HG02938 (cell line): ENCODE results near the gene NLN.
"Not testable (repeated sequence)": the region's sequence is repeated elsewhere in the genome, so short reads cannot be mapped to it uniquely, and the experiment has no call there.

Source experiments
- ATAC-seq: cut with Tn5 transposase; IDR thresholded peaks from one replicate; pipeline ENCODE4 v1.9.1; 2021; ENCODE audit warnings: mild to moderate bottlenecking, moderate library complexity; ENCODE audit not compliant: unreplicated experiment

The NLN gene

DNA sequence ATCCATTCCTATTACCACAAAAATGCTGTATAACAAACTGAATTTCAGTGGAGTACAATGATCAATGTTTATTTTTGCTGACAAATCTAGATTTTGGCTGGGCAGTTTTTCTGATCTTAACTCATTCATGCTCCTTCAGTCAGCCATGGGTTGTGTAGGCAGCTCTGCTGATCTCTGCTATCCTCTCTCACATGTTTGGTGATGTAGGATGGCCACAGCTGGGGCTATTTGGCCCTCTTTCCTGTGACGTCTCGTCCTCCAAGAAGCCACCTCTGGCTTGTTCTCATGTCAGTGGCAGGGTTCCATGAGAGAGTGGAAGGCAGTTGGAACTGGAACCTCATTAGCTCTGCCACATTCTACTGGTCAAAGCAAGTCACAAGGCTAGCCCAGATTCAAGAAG is 8.9 kb downstream of the NLN start:
- no peak for ATAC-seq

DNA sequence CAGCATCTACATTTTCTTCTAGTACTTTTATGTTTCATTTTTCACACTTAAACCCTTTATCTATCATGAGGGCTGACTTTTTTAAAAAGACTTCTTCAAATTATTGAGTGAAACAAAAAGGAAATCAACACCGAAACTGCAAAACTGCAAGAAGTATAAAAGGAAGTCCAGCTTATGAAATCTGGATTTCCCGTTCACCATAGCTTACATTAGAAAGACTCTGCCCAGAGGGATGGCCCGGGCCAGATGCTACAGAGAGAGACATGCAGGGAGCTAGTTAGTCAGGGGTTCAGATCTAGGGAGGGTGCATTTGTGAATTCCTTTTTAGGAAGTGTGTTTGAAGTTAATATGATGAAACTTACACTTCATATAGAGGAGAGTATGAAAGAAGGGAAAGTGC is 10.0 kb downstream of the NLN start:
- not testable (repeated sequence) for ATAC-seq

DNA sequence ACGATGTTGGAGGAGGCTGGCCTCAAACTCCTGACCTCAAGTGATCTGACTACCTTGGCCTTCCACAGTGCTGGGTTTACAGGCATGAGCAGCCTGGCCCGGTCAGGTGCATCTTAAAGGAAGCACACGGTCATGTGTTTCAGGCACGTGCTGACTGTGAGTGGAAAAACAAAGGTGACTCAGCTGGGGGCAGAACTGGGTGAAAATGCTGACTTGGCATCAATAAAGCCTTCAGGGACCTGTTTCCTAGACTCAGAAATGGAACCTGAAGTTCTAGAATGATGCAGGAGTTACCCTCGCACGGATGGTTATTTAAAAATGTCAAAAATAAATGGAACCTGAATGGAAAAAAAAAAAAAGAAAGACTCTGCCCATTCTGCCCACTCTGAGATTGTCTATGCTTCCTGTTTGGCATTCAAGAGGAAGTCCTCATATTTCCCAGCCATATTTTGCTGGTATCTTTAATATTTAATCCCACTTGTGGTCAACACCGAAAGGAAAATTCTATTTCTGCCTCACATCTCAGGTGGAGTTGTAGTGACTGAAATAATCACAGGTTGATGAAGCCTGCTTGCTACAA is 12.3 kb downstream of the NLN start:
- not testable (repeated sequence) for ATAC-seq

DNA sequence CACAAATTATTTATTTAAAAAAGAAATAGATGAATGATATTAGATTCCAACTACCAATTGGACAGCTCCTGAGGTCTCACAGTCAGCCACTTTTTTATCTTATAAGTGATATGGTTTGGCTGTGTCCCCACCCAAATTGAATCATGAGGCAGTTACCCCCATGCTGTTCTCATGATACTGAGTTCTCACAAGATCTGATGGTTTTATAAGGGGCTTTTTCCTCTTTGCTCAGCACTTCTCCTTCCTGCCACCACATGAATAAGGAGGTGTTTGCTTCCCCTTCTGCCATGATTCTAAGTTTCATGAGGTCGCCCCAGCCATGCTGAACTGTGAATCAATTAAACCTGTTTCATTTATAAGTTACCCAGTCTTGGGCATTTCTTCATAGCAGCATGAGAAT is 12.9 kb downstream of the NLN start:
- ATAC-seq, result no peak

DNA sequence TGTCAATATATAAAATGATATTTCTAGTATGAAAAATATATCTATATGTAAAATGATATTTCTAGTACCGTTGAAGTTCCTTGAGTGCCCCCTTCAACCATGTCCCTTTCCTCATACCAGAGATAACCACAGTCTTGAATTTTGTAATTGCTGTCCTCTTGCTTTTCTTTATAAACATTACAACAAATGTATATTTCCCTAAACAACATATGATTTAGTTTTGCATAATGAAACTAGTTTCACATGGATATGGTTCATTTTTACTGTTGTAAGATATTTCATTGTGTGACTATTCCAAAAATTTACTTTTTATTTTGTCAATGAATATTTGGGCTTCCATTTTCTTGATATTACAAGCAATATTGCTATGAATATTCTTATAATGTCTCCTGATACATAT is 14.0 kb downstream of the NLN start:
- ATAC-seq, result no peak

DNA sequence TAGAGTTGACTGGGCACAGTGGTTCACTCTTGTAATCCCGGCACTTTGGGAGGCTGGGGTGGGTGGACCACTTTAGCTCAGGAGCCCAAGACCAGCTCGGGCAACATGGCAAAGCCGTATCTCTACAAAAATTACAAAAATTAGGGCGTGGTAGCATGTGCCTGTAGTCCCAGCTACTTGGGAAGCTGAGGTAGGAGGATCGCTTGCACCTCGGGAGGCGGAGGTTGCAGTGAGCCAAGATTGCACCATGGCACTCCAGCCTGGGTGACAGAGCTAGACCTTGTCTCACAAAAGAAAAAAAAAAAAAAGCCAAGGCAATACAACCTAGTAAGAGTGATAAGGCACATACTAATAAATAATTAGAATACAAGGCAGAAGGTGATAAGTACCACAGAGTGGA is 15.8 kb downstream of the NLN start:
- ATAC-seq, result no peak

DNA sequence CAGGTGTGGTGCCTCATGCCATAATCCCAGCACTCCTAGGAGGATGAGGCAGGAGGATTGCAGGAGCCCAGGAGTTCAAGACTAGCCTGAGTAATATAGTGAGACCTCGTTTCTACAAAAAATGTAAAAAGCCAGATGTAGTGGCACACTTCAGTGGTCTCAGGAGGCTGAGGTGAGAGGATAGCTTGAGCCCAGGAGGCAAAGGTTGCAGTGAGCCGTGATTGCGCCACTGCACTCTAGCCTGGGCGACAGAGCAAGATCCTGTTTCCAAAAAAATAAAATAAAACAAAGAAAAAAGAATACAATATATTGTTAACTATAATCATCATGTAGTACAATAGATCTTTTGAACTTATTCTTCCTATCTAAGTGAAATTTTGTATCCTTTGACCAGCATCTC is 16.3 kb downstream of the NLN start:
- no peak for ATAC-seq

DNA sequence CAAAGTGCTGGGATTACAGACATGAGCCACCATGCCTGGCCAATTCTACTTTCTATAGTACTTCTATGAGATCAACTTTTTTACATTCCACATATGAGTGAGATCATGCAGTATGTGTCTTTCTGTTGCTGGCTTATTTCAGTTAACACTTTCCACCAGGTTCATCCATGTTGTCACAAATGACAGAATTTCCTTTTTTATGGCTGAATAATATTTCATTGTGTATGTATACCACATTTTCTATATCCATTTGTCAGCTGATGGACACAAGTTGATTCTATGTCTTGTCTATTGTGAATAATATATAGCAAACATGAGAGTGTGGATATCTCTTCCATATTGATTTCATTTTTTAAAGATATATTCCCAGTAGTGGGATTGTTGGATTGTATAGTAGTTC is 17.2 kb downstream of the NLN start:
- ATAC-seq, result no peak

DNA sequence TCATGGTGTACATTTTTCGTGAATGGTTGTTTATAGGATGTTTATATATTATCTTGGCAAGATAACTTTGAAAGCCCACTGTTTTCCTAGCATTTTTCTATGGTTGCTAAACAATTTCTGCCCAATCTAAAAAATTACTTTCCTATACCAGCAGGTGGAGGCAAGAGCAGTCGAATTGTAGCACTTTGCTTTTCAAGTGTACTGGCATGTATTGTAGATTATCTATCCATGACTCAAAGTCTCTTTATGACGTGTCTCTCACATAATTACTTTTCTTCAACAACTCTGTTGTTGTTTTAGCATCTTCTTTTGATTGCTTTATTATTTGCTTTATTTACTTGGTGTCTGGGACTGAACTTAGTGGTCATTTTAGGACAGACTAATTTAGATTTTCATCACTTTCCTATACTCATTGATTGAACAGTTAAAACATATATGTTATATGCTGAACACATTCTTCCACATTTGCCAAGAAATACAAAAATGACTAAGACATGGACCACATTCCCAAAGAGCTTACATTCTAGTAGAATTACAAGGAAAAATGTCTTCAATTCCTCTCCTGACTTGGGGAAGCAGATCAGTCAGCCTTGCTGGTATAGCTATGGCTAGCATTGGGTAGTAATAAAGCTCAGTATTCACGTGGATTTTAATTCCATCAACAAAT is 20.7 kb downstream of the NLN start:
- peak; percentile 91 for ATAC-seq

DNA sequence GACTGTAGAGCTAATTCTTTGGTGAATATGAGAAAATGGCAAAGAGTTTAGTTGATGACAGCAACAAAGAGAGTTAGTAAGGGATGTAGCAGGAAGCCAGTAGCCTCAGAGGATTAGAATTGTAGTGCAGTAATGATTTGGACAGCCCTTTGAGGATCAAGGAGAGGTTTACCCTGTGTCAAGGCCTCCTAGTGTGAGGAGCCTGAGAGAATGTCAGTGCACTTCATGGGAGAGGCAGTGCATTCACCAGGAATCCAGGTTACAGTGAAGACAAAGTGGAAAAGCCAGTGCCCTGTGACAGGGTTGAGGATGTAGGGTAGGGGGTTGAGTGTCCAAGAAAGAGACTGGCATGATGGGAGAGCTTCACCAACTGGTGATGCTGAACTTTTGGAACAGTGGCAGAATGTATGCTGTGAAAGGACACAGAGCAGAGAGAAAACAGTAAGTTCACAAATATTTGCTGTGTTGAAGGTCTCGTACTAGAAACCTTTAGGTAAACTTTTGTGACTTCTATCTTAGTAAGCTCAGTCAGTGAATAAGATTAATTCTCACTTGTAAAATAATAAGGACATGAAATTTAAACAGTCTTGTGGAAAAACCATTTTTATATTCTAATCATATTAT is 27.3 kb downstream of the NLN start:
- ATAC-seq, result no peak

DNA sequence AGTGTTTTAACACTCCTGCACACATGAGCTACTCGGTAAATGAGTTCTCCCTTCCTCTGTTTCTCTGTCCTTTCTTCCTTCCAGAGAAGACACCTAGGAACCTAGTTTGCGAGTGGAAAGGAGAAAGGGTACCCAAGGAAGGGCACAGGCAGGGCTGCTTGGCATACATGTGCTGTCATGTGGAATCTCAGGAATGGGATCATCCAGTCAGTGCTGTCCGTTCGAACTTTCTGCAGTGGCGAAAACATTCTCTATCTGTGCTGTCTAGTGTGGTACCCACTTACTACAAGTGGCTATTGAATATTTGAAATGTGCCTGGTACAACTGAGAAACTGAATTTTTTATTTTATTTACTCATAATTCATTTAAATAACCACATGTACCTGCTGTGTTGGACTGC is 28.0 kb downstream of the NLN start:
- ATAC-seq, result no peak

DNA sequence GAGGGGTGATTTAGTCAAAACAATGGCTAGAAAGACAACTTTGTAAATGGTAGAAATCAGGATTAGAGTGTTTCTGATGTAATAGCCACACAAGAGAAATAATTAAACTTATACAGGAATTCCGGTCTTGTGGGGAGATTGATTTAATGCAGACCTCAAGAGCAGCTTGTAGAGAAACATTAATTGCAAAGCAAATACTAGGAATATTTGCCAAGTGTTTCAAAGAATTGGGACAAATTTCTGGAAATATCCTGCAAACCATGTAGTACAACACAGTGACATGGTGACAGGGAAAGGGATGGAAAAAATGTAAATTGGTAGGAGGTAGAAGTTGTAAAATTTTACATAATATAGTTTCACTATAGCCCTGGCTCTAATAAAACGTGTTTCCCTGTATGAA is 28.9 kb downstream of the NLN start:
- no peak for ATAC-seq

DNA sequence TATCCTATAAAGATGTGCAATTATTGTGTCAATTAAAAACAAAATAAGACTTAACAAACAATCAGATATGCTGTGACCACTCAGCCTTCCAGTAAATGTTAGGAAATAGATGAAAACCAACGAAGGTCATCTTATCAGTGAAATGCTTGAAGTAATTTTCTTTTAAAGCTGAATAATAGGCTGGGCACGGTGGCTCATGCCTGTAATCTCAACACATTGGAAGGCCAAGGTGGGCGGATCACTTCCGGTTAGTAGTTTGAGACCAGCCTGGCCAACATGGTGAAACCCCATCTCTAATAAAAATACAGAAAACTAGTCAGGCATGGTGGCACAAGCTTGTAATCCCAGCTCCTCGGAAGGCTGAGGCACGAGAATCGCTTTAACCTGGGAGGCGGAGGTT is 31.2 kb downstream of the NLN start:
- ATAC-seq, result no peak

DNA sequence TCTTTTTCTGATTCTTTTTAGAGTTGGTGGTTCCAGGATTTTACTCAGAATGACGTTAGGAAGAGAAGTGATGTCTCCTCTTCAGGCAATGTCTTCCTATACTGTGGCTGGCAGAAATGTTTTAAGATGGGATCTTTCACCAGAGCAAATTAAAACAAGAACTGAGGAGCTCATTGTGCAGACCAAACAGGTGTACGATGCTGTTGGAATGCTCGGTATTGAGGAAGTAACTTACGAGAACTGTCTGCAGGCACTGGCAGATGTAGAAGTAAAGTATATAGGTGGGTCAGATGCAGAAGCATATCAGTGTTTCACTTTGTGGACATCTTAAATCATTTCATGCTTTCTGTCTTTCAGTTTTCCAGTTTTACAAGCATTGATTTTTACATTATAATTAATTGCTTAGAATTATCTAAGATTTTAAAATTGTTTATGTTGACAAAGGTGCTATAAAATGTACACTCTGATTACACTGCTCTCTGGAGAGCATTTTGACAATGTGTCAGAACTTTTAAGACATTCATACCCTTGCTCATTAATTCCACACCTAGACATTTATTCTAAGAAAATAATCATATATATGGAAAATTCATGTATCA is 36.6 kb downstream of the NLN start:
- no peak for ATAC-seq

DNA sequence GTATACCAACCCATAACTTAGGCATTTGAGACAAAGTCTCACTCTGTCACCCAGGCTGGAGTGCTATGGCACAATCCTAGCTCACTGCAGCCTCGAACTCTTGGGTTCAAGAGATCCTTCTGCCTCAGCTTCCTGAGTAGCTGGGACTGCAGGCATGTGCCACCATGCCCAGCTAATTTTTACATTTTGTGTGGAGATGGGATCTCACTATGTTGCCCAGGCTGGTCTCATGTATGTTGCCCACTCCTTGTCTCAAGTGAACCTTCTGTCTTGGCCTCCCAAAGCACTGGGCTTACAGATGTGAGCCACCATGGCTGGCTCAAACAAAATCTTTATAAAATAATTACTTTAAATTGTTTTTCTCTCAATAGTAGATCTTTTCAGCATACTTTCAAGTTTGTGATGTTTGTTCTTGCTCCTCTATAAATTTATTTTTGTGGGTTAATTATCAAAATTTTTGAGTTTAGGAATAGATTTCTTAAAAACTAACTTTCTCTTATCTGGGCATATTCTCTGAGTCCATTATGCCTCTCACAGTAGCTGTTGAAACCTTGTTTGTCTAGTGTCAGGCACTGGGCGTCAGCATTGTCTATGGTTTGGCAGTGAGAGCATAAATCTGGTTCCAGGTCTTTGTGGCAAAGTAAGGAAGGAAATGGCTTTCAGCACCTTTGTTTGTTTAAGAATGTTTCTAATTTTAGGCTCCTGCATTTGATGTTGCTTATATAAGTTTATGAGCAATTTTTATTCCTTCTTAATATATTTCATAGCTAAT is 38.7 kb downstream of the NLN start:
- ATAC-seq, result peak; percentile 59

DNA sequence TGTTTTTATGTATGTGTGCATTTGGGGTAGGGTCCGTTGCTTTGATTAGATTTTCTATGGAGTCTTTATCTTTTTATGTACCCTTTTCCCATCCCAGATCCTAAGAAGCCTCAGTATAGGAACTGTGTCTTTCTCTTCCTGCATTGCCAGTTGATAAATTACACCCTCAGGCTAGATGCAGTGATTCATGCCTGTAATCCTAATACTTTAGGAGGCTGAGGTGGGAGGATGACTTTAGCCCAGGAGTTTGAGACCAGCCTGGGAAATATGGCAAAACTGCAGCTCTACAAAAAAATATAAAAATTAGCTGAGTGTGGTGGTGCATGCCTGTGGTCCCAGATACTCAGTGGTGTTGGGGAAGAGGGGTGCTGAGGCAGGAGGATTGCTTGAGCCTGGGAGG is 40.2 kb downstream of the NLN start:
- no peak for ATAC-seq

DNA sequence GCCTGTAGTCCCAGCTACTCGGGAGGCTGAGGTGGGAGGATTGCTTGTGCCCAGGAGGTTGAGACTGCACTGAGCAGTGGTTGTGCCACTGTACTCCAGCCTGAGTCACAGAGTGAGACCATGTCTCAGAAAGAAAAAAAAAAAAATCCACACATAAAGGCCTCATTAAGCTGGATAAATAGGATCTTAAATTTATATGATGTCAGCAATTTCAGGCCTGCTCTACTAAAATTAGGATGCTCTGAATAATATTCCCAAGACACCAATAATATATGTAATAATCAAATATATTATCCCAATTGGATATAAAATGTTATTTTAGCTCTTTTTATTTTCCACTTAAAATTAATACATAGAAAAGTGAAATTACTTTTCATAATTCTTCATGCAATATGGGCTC is 43.6 kb downstream of the NLN start:
- no peak for ATAC-seq

DNA sequence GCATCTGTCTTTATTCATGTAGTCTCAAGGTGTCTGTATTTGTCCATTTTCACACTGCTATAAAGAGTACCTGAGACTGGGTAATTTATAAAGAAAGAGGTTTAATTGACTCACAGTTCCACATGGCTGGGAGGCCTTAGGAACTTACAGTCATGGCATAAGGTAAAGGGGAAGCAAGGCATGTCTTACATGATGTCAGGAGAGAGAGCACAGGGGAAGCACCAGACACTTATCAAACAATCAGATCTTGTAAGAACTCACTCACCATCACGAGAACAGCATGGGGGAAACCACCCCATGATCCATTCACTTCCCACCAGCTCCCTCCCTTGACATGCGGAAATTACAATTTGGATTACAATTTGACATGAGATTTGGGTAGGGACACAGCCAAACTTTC is 44.2 kb downstream of the NLN start:
- ATAC-seq, result no peak

DNA sequence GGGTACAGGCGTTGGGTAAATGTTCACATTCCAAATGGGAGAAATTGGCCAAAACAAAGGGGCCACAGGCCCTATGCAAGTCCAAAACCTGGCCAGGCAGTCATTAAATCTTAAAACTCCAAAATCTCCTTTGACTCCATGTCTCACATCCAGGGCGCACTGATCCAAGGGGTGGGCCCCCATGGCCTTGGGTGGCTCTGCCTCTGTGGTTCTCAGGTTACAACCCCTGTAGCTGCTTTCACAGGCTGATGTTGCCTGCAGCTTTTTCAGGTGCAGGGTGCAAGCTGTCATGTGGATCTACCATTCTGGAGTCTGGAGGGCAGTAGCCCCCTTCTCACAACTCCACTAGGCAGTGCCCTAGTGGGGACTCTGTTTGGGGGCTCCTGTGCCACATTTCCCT is 44.8 kb downstream of the NLN start:
- ATAC-seq, result no peak

DNA sequence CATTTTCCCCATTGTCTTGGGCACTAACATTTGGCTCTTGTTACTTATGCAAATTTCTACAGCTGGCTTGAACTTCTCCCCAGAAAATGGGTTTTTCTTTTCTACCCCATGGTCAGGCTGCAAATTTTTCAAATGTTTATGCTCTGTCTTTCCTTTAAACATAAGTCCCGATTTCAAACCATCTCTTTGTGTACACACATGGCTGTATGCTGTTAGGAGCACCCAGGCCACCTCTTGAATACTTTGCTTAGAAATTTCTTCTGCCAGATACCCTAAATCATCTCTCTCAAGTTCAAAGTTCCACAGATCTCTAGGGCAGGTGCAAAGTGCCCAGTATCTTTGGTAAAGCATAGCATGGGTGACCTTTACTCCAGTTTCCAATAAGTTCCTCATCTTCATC is 45.6 kb downstream of the NLN start:
- ATAC-seq, result no peak

DNA sequence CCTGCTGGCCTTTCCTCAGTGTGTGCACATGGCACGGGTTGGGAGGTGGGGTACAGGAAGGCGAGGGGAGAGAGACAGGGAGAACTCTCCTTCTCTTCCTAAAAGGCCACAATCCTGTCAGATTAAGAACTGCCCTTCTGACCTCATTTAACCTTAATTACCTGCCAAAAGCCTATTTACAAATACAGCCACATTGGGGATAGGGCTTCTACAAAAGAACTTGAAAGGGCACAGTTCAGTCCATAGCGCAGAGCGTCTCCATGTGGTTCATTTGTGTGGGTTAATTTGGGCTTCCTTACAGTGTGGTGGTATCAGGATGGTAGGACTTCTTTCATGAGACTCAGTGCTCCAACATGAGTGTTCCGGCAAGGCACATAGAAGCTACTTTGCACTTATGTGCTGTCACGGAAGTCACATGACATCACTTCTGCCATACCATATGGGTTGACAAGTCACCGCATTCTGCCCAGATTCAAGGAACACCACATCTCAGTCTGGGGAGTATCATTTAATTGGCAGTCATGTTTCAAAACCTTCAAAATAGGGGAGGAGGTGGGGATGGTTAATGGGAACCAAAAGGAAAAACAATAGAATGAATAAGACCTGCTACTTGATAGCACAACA is 46.8 kb downstream of the NLN start:
- ATAC-seq, result no peak
